HG03571 (cell line): ENCODE results near the gene SSBP3.

Experiments
- ATAC-seq: cut with Tn5 transposase; IDR thresholded peaks from one replicate; pipeline ENCODE4 v1.9.1; 2021; ENCODE audit not compliant: unreplicated experiment

Gene SSBP3

DNA sequence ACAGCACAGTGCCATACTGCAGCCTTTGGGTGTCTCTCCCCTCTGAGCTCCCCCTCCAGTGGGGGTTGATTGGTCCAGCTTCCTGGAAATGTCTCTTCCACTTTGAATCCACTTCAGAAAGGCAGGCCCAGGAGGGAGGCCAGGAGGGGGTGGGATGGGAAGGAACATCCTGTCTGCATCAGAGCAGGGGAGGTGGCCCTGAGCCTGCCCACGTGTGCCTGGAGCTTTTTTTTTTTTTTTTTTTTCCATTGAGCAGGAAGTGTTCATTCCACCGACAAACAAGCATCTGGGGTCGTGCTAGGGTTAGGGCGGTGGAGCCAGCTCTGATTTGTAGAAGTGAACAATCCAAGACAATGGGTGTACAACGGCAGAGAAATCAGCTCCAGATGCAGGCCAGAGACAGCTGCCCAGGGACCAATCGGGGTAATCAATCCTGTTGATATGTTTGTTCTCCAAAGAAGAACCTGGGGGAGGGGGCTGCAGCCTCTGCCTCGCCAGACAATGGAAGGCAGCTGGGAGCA lies 93.3 kb downstream of the SSBP3 start:
- no peak for ATAC-seq

DNA sequence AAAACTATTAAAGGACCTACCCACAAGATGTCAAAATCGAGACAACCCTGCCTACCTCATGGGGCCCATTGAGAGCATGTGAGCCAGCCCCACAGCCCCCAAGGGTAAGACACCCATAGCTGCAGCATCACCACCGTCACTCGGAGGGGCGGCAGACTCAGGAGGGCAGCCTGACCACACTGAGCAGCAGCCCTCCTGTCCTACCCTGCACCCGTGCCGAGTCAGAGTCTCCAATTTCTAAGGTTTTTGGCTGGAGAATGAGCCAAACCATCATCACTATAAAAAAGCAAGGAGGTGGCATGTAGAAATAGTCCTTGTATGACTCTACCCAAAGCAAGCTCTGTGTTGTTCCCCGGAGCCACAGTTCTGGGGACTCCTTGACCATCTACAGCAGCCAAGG lies 94.7 kb downstream of the SSBP3 start:
- no peak for ATAC-seq

DNA sequence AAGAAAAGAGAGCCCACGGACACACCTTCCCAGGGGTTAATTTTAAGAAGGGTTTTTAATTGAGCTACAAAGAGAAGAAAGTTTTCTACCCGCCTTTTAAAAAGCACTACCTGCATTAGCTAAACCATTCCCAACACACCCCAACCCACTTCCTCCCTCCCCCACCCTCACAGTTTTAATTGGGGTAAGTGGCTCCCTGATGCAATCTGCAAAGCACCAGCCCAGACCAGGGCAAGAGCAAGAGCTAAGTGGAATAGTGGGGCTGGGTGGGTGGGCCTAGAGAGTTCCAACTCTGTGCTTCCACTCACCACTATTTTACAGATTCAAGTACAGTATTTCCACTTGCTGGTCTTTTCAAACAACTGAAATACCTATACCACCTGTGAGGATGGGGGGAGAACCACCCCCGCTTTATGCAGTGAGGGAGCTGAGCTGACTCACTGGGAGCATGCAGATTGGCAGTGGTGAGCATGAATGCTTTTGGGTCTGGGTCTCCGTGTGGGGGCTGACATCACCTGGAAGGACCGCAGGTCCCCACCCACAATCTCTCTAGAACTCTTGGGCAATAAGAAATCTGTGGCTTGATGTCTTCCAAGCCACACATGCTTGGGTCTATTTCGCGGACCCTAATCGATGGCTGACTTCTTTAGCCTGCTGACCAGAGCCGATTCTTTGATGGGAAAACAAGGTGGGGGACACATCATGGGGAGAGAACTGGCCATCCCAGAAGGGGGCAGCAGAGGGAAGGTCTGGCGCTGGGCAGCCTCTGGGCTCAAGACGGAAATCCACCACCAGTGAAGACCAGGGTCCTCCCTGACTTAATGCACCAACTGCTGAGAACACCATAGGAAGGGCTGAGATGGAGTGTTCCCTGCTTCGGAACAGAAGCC lies 95.5 kb downstream of the SSBP3 start:
- ATAC-seq: no peak

GRCh38 chr1:54309631-54310366 lies 96.4 kb downstream of the SSBP3 start:
- no peak for ATAC-seq

DNA sequence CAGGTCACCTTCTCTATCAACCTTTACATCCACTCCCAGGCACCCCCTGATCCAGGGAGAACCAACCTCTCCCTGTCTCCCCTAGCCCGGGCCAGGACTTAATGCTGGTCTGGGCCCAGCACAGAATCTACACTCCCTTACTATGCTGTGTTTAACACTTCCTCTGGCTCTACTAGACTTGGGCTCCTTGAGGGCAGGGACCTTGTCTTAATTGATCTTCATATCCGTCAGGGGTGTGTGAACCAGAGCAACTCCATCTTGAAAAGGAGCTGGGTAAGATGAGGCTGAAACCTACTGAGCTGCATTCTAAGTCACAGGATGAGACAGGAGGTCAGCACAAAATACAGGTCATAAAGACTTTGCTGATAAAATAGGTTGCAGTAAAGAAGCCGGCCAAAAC lies 98.9 kb downstream of the SSBP3 start:
- no peak for ATAC-seq

GRCh38 chr1:54305906-54306514 lies 100.2 kb downstream of the SSBP3 start:
- ATAC-seq: no peak

DNA sequence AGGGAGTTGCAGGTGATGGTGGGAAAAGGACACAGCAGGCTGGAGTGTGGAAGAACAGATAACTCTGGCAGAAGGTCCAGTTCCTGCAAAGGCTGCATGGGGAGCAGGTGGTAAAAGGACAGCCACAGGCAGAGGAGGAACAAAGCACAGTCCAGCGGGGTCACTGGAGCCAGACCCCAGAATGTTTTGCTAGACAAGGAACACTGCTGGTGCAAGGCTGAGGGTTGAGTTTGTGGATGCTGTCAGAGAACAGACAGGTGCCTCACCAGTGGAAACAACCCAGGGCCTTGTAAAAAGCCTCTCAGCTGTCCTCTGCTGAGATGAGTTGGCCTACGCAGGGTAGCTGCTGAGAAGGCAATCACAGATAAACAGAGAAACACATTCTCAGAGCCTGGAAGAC lies 101.7 kb downstream of the SSBP3 start:
- no peak for ATAC-seq

GRCh38 chr1:54302951-54303843 lies 103.0 kb downstream of the SSBP3 start:
- no peak for ATAC-seq

- ATAC-seq: no peak
These were observed 103.6 kb downstream of the SSBP3 start for GRCh38 chr1:54302549-54302948.

DNA sequence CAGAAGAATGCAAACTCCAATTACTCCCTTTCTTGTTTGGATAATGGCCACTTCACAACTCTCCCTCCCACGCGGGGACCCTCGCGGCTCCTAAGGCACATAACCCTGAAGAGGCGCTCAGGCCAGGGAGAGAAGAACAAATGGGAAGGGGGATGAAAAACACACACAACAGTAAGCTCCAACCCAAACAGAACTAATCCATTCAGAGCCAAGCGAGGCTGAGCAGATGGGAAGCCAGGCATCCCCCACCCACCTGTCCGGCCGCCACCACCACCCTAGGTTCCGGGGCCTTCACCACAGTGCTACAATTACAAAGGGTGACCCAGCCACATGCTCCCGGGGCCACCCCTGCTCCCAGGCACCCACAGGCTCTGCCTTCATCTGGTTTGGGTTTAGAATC lies 104.7 kb downstream of the SSBP3 start:
- no peak for ATAC-seq

DNA sequence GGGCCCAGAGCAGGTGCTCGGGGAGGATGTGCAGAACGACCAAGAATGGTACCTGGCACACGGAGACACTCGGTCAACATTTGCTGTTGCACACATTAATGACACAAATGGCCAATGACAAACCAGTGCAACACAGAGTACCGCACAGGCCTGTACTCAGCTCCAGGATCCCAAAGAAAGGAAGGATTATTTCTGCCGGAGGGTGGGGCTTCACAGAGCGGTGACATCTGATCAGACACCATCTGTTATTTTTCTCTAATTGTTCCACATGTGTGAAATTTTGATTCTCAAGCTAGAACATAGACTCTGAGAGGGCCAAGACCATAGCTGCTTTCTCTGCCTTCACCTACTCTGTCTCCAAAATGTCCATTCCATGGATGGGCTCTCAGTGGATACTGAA lies 105.8 kb downstream of the SSBP3 start:
- ATAC-seq: no peak

DNA sequence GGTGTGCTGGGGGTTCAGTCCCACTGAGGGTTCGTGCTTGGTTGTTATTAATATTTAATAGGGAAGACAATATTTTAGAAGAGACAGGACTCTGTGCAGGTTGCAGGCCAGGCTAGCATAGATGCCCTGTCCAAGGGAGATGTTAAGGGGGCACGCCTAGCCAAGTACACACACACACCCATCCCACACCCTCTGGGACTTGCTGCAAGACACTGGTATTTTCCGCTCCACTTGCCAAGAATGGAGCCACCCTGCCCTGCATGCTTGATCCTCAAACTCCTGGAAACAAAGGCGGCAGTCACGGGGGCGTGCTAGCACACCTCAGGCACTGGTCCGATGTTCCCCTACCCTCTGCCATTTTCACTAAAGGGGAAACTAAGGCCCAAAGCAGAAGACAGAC lies 107.2 kb downstream of the SSBP3 start:
- no peak for ATAC-seq

DNA sequence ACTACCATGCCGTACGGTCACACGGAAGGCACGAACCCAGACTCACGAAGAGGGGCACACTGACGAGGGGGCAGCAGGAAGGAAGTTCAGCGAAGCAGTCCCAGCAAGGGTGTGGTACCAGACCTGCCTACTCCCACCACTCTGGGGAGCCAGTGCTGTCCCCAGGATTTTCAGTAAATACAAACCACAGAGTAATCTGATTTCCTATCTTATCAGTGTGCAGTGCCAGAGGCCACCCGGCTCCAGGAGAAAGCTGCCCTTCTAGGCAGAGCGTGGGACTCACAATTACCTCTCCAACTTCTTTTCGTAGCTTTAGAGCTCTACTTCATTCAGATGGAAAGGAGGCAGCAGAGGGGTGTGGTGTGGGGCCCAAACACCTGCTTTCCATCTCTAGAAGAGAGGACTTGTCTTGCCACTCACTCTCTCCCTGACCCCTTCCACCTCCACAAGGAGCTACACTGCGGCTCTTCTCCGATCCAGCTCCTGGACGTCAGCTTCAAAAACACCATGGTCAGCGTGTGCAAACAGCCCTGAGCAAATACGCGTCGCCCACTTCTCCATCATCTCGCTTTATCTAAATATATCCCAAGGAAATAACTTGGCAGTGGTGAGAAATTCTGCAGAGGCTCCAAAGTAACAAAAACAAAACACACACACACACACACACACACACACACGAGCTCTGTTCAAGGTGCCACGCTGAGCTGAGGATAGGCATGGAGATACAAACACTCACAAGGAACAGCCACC lies 107.7 kb downstream of the SSBP3 start:
- no peak for ATAC-seq

GRCh38 chr1:54297596-54298283 lies 108.5 kb downstream of the SSBP3 start:
- no peak for ATAC-seq

- ATAC-seq: no peak
These were observed 109.5 kb downstream of the SSBP3 start for GRCh38 chr1:54296666-54297065.

DNA sequence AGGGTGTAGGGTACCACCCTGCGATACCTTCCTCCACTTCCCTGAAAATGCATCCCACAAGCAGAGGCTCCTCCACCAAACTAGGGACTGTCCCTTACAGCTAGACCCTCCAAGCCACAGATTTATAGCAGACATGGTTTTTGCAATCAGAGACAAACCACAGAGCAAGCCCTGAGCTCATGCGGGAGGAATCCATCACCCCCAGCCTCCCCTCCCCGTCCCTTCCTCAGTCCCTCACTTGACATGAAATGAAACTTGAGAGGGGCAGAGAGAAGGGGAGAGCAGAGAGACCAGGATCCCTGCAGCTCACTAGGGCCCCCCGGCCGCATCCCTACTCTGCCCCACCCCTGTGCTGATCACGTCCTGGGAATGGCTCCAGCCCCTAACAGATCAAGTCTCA lies 111.3 kb downstream of the SSBP3 start:
- ATAC-seq: no peak

DNA sequence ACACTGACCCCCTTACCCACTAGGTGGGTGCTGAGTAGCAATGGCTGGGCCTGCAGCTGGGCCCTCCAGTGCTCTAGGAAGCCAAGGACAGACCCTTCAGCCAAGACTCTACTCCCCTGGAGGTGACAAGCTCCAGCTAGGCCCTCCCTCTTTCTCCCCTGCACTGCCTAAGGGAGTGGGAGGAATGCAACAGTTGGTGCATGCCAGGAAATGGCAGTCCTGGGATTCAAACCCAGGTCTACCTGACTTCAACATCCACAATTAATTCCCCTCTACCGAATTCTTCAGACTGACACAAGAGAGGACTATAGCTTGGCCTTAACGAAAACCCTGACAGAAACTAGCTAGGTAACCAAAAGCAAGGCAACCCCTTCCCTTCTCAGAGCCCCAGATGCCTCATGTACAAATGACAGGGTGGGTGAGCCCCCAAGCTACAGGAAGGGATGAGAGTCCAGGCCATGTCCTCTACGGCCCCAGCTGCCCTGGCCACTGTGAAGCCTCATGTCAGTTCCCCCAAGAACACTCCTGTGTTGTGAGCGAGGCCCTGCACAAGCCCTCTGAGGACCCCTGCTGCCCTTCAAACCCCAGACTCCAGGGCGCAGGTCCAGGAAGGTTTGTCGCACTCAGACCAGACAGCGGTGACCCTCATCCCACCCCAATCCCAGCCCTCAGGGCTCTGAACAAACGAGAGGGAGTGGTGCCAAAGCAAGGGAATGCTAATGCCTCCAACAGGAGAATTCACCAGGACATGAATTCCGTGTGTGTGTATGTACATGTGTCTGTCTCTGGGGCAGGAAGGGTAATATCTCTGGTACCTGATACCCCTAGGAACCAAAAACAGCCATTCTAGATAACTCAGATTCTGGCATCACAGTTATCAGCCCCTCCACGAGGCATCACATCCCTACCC lies 113.9 kb downstream of the SSBP3 start:
- ATAC-seq: no peak

- no peak for ATAC-seq
These were observed 114.8 kb downstream of the SSBP3 start for GRCh38 chr1:54291276-54292001.
